Endothelial cell of umbilical vein (primary cell): Measurements from ENCODE around the gene CHST8. TPM values are rescaled to one million over a fixed set of nuclear protein-coding genes. Genes with fewer than 3 reads are reported as not detected.

Source experiments
- BruUV-seq: library from RNA; stranded (reverse); fragments of 400-500 nt; replicated peaks from 2 replicates; lab custom pipeline; 2021; lab: Mats Ljungman, UMichigan
- CTCF ChIA-PET: fragments of 300-600, 350-600 bp; sonication (Branson Sonifier 250); formaldehyde crosslinking; loops from one replicate; lab custom pipeline; 2021; ENCODE audit warnings: antibody characterized with exemption, inconsistent platforms; lab: Charles Lee
- POLR2A ChIA-PET: fragments of 300-600, 350-600 bp; sonication (Branson Sonifier 250); formaldehyde crosslinking; loops from one replicate; lab custom pipeline; 2021; ENCODE audit warnings: antibody characterized with exemption, inconsistent platforms; lab: Charles Lee
- DNase-seq: peaks from one replicate; pipeline ENCODE4 v3.0.0-alpha.2; 2011; ENCODE audit warnings: low read depth, low spot score
- FAIRE-seq: peaks from 2 replicates; lab custom pipeline; 2011; peaks lifted over from hg19 to GRCh38; lab: Jason Lieb, UNC
- H2AFZ ChIP-seq: 2 replicates; pipeline ENCODE4 v1.6.0; 2012; ENCODE audit warnings: low read depth, low read length, control low read depth, inconsistent platforms
- H3K27ac ChIP-seq: 2 replicates; pipeline ENCODE4 v1.5.1; 2011; ENCODE audit warnings: low read depth, mild to moderate bottlenecking, control low read depth, low read length, moderate library complexity; ENCODE audit not compliant: insufficient read depth
- H3K27me3 ChIP-seq, 2 experiments: 2 replicates each; pipeline versions ENCODE4 v1.6.0 to v1.6.1; 2011; ENCODE audit warnings: low read length in 2 of 2, mixed read lengths in 1 of 2; ENCODE audit not compliant: control insufficient read depth in 2 of 2, insufficient read depth in 2 of 2
- H3K36me3 ChIP-seq, 2 experiments: 2 replicates in 1 of 2; 3 replicates in 1 of 2; pipeline ENCODE4 v1.5.1; 2011; ENCODE audit warnings: low read length in 2 of 2, mild to moderate bottlenecking in 1 of 2, moderate library complexity in 1 of 2; ENCODE audit not compliant: control insufficient read depth in 2 of 2, insufficient read depth in 2 of 2; ENCODE audit errors: extremely low read depth in 1 of 2
- H3K4me1 ChIP-seq: 3 replicates; pipeline ENCODE4 v1.5.1; 2011; ENCODE audit warnings: mild to moderate bottlenecking, low read length; ENCODE audit not compliant: control insufficient read depth, insufficient read depth; ENCODE audit errors: extremely low read depth
- H3K4me2 ChIP-seq: 2 replicates; pipeline ENCODE4 v1.6.1; 2011; ENCODE audit warnings: low read length, control low read depth, mixed read lengths; ENCODE audit not compliant: insufficient read depth
- H3K4me3 ChIP-seq, 3 experiments: fragments of 200-600 bp in 1 of 3; sonication (generic), shearing (Covaris generic) in 1 of 3; replicated peaks in 1 of 3; 2 replicates each; pipeline ENCODE4 v1.5.1; 2011 to 2016; ENCODE audit warnings: control low read depth in 3 of 3, low read length in 3 of 3, mild to moderate bottlenecking in 2 of 3, inconsistent platforms in 1 of 3, low read depth in 1 of 3, moderate library complexity in 1 of 3; ENCODE audit not compliant: insufficient read depth in 1 of 3
- H3K79me2 ChIP-seq: 2 replicates; pipeline ENCODE4 v1.6.0; 2012; ENCODE audit warnings: low read length, inconsistent platforms; ENCODE audit not compliant: control insufficient read depth, insufficient read depth
- H3K9ac ChIP-seq: replicated peaks from 2 replicates; pipeline ENCODE3; 2011; ENCODE audit warnings: low read length, control low read depth; ENCODE audit not compliant: insufficient read depth; ENCODE audit errors: extremely low read depth
- H3K9me1 ChIP-seq: replicated peaks from 3 replicates; pipeline ENCODE4 v1.6.0; 2011; ENCODE audit warnings: mild to moderate bottlenecking, low read length; ENCODE audit not compliant: control insufficient read depth, insufficient read depth; ENCODE audit errors: extremely low read depth
- H3K9me3 ChIP-seq: replicated peaks from 2 replicates; pipeline ENCODE4 v1.5.1; 2012; ENCODE audit warnings: low read length, inconsistent platforms; ENCODE audit not compliant: control insufficient read depth, insufficient read depth
- H4K20me1 ChIP-seq: replicated peaks from 2 replicates; pipeline ENCODE3; 2011; ENCODE audit warnings: mild to moderate bottlenecking, low read length; ENCODE audit not compliant: control insufficient read depth, insufficient read depth; ENCODE audit errors: extremely low read depth
- CTCF ChIP-seq, 2 donors: IDR thresholded peaks; 1 replicate in 1 of 2; 2 replicates in 1 of 2; pipeline ENCODE4 v1.5.1; 2011; ENCODE audit warnings: low read length in 2 of 2, mild to moderate bottlenecking in 2 of 2, moderate library complexity in 2 of 2, control low read depth in 1 of 2, inconsistent platforms in 1 of 2, low read depth in 1 of 2; ENCODE audit not compliant: insufficient read depth in 1 of 2; ENCODE audit errors: extremely low read depth in 1 of 2
- EZH2 ChIP-seq: IDR thresholded peaks from 2 replicates; pipeline ENCODE4 v1.6.1; 2012; ENCODE audit warnings: borderline replicate concordance, low read depth, mild to moderate bottlenecking, moderate library complexity, low read length, inconsistent platforms; ENCODE audit not compliant: severe bottlenecking
- FOS ChIP-seq: IDR thresholded peaks from 2 replicates; pipeline ENCODE4 v1.6.1; 2011; ENCODE audit warnings: mild to moderate bottlenecking, low read length, moderate library complexity, borderline replicate concordance; ENCODE audit not compliant: insufficient read depth
- GATA2 ChIP-seq: IDR thresholded peaks from 2 replicates; pipeline ENCODE4 v1.7.0; 2011; ENCODE audit warnings: low read depth, mild to moderate bottlenecking, moderate library complexity, mixed read lengths, low read length; ENCODE audit not compliant: insufficient read length, insufficient read depth
- JUN ChIP-seq: IDR thresholded peaks from 2 replicates; pipeline ENCODE4 v1.6.1; 2011; ENCODE audit warnings: borderline replicate concordance, low read depth; ENCODE audit not compliant: insufficient read length, insufficient read depth
- MAX ChIP-seq: IDR thresholded peaks from 2 replicates; pipeline ENCODE4 v1.6.1; 2011; ENCODE audit not compliant: insufficient read depth, insufficient read length
- MYC ChIP-seq: IDR thresholded peaks from one replicate; pipeline ENCODE4 v1.6.1; 2011; ENCODE audit warnings: mild to moderate bottlenecking, low read depth, low read length
- POLR2A ChIP-seq: IDR thresholded peaks from 2 replicates; pipeline ENCODE4 v1.6.1; 2012; ENCODE audit warnings: low read depth, mild to moderate bottlenecking, control low read depth, low read length
- POLR2AphosphoS5 ChIP-seq: IDR thresholded peaks from 2 replicates; pipeline ENCODE4 v1.6.1; 2012; ENCODE audit warnings: low read depth, mild to moderate bottlenecking, control low read depth, low read length, moderate library complexity; ENCODE audit not compliant: insufficient read depth
- dilution Hi-C: fragments of 300-500 bp; cut with MboI; formaldehyde crosslinking; loops from one replicate; pipeline ENCODE4 v1.15.0; 2019; ENCODE audit warnings: low sequenced_read_pairs; ENCODE audit not compliant: extremely low pct_ligation_motif_present
- intact Hi-C: fragments of 100-400 bp; cut with micrococcal nuclease; formaldehyde crosslinking; loops from one replicate; pipeline ENCODE4 v1.10.0; 2022
- polyA plus RNA-seq, 4 experiments: library from polyadenylated mRNA; depleted of rRNA in 3 of 4; stranded (reverse) in 3 of 4; unstranded in 1 of 4; fragments of >200 nt; gene quantifications; 2 replicates each; pipeline versions ENCODE4 v1.2.1 to v1.2.3, GENCODE V29; 2011 to 2012; ENCODE audit warnings: missing spikeins in 1 of 4
- total RNA-seq: library from RNA; stranded (reverse); gene quantifications from 2 replicates; pipeline ENCODE4 v1.2.3, GENCODE V29; 2021

The CHST8 gene
- total and polyA plus RNA-seq, 2 donors (not counting 3 experiments of a cell fraction or from before 2014, with no cell fraction given) = not detected

GRCh38 chr19:33759356-33759755 lies 137.6 kb downstream of the CHST8 start:
- no peaks in the 10 kb centered on the region for H3K79me2 ChIP-seq
- H4K20me1 ChIP-seq = no peaks in the 10 kb centered on the region
- H3K36me3 ChIP-seq = no peaks in the 10 kb centered on the region
- dilution Hi-C loops (no loop called here), intact Hi-C loops (no loop called here)
- H3K27me3 ChIP-seq = no peaks in the 10 kb centered on the region
- POLR2A ChIA-PET = no interaction called here
- no peak overlapping the region for H3K4me3 ChIP-seq
- no peak overlapping the region for H2AFZ ChIP-seq
- no peaks in the 10 kb centered on the region for H3K9me3 ChIP-seq
- BruUV-seq = no TSS peak
- H3K9ac ChIP-seq = no peak overlapping the region
- no peak overlapping the region for H3K27ac ChIP-seq
- no peak overlapping the region for H3K4me2 ChIP-seq
- DNase-seq (no peak), FAIRE-seq (no peak)
- no peaks in the 10 kb centered on the region for H3K4me1 ChIP-seq
- TF ChIP-seq POLR2A (no peak), FOS (no peak), CTCF (IDR thresholded peaks at IDR 0.05; ENCODE audit: extremely low read depth in 1 of 2, insufficient read depth in 1 of 2, low read depth in 1 of 2, low read length in 2 of 2) (no peak), MAX (no peak), POLR2AphosphoS5 (no peak), EZH2 (no peak), MYC (no peak), JUN (no peak), GATA2 (no peak)
- CTCF ChIA-PET = no interaction called here
- no peaks in the 10 kb centered on the region for H3K9me1 ChIP-seq
